SK-N-SH treated with all-trans-retinoic acid at 6 μM for 48 hours (cell line): ENCODE results near the gene GPR18.

Experiments used
- ARNTL ChIP-seq: fragments of 450-650 bp; formaldehyde crosslinking; IDR thresholded peaks from 2 replicates; pipeline ENCODE4 v1.5.0; 2020; ENCODE audit warnings: low read depth, mild to moderate bottlenecking, moderate library complexity, borderline replicate concordance
- GLIS3 ChIP-seq: fragments of 250-450 bp; sonication (Bioruptor Pico); IDR thresholded peaks from 2 replicates; pipeline ENCODE4 v1.5.0; 2020; ENCODE audit warnings: mild to moderate bottlenecking, moderate library complexity
- OSR1 ChIP-seq: fragments of 250-450 bp; sonication (Bioruptor Pico); IDR thresholded peaks from 2 replicates; pipeline ENCODE4 v1.8.0; 2022; ENCODE audit warnings: moderate library complexity, mild to moderate bottlenecking, inconsistent platforms
- PPARA ChIP-seq: fragments of 250-450 bp; sonication (Bioruptor Pico); IDR thresholded peaks from 2 replicates; pipeline ENCODE4 v1.5.0; 2020; ENCODE audit warnings: mild to moderate bottlenecking, borderline replicate concordance
- RARB ChIP-seq: fragments of 250-450 bp; sonication (Bioruptor Pico); IDR thresholded peaks from 2 replicates; pipeline ENCODE4 v1.8.0; 2021; ENCODE audit warnings: mild to moderate bottlenecking, moderate library complexity
- ZFP3 ChIP-seq: fragments of 250-450 bp; sonication (Bioruptor Pico); IDR thresholded peaks from 2 replicates; pipeline ENCODE4 v1.5.0; 2020; ENCODE audit warnings: mild to moderate bottlenecking, moderate library complexity
- ZFP30 ChIP-seq: fragments of 450-650 bp; formaldehyde crosslinking; IDR thresholded peaks from 2 replicates; pipeline ENCODE4 v1.5.0; 2022; ENCODE audit warnings: mild to moderate bottlenecking, moderate library complexity
- ZNF565 ChIP-seq: fragments of 450-650 bp; formaldehyde crosslinking; conservative IDR thresholded peaks from 2 replicates; pipeline ENCODE4 v1.5.0; 2020; ENCODE audit warnings: low read depth, mild to moderate bottlenecking, moderate library complexity
- TF ChIP-seq, protein P1 (sequence below): fragments of 250-450 bp; sonication (Bioruptor Pico); IDR thresholded peaks from 2 replicates; pipeline ENCODE4 v1.8.0; 2020; ENCODE audit warnings: mild to moderate bottlenecking, moderate library complexity, borderline replicate concordance
- TF ChIP-seq, protein P2 (sequence below): fragments of 250-450 bp; sonication (Bioruptor Pico); IDR thresholded peaks from 2 replicates; pipeline ENCODE4 v1.8.0; 2021; ENCODE audit warnings: low read depth, mild to moderate bottlenecking, moderate library complexity, borderline replicate concordance

GRCh38 chr13:99266827-99267226 is 8.6 kb upstream of the GPR18 start:
- TF ChIP-seq, protein P1, sequence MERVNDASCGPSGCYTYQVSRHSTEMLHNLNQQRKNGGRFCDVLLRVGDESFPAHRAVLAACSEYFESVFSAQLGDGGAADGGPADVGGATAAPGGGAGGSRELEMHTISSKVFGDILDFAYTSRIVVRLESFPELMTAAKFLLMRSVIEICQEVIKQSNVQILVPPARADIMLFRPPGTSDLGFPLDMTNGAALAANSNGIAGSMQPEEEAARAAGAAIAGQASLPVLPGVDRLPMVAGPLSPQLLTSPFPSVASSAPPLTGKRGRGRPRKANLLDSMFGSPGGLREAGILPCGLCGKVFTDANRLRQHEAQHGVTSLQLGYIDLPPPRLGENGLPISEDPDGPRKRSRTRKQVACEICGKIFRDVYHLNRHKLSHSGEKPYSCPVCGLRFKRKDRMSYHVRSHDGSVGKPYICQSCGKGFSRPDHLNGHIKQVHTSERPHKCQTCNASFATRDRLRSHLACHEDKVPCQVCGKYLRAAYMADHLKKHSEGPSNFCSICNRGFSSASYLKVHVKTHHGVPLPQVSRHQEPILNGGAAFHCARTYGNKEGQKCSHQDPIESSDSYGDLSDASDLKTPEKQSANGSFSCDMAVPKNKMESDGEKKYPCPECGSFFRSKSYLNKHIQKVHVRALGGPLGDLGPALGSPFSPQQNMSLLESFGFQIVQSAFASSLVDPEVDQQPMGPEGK (CRISPR knock-in tag) = no peak
- TF ChIP-seq ZFP30 (CRISPR knock-in tag) (no peak), RARB (CRISPR knock-in tag) (no peak), PPARA (CRISPR knock-in tag) (no peak), GLIS3 (CRISPR knock-in tag) (no peak), ZFP3 (no peak), OSR1 (CRISPR knock-in tag) (no peak), ARNTL (CRISPR knock-in tag) (no peak), ZNF565 (CRISPR knock-in tag) (no peak)
- TF ChIP-seq, protein P2, sequence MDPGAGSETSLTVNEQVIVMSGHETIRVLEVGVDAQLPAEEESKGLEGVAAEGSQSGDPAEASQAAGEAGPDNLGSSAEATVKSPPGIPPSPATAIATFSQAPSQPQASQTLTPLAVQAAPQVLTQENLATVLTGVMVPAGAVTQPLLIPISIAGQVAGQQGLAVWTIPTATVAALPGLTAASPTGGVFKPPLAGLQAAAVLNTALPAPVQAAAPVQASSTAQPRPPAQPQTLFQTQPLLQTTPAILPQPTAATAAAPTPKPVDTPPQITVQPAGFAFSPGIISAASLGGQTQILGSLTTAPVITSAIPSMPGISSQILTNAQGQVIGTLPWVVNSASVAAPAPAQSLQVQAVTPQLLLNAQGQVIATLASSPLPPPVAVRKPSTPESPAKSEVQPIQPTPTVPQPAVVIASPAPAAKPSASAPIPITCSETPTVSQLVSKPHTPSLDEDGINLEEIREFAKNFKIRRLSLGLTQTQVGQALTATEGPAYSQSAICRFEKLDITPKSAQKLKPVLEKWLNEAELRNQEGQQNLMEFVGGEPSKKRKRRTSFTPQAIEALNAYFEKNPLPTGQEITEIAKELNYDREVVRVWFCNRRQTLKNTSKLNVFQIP (CRISPR knock-in tag) = no peak
